ENCODE results near the gene ATP11B.

Gene ATP11B
- total RNA-seq: 222 to 266 (median 225) reads per million in 3 donors

- Histone ChIP-seq H3K4me3 (ENCODE audit: insufficient read depth, low read depth, low read length, poor library complexity, severe bottlenecking) (peak within 1 kb of the TSS; percentile 94), H3K4me1 (ENCODE audit: control insufficient read depth, insufficient read depth, low read length, poor library complexity, severe bottlenecking) (peaks cover 14% of the 10 kb centered on the region), H3K9me3 (ENCODE audit: control insufficient read depth, low read length) (no peaks in the 10 kb centered on the region), H3K36me3 (ENCODE audit: control insufficient read depth, insufficient read depth, low read length) (no peaks in the 10 kb centered on the region), H3K27ac (ENCODE audit: insufficient read depth, low read length, poor library complexity, severe bottlenecking) (peak within 1 kb of the TSS; percentile 98), H3K27me3 (replicated peaks; ENCODE audit: control insufficient read depth, insufficient read depth, low read length, poor library complexity, severe bottlenecking) (no peaks in the 10 kb centered on the region)
- DNase-seq: peak; percentile 75 to 77 (median 75)
Measured at GRCh38 chr3:182792901-182793662, at the start of gene ATP11B. Gene ATP11B (plus strand): TSS chr3:182793504. CDS start chr3:182793760, 256 bp downstream.

- H3K36me3 ChIP-seq (ENCODE audit: control insufficient read depth, insufficient read depth, low read length): no peaks in the 10 kb centered on the region
- H3K9me3 ChIP-seq (ENCODE audit: control insufficient read depth, low read length): no peaks in the 10 kb centered on the region
- H3K4me1 ChIP-seq (ENCODE audit: control insufficient read depth, insufficient read depth, low read length, poor library complexity, severe bottlenecking): no peaks in the 10 kb centered on the region
Measured at GRCh38 chr3:182746959-182747358, 46.3 kb upstream of the ATP11B start.

DNA sequence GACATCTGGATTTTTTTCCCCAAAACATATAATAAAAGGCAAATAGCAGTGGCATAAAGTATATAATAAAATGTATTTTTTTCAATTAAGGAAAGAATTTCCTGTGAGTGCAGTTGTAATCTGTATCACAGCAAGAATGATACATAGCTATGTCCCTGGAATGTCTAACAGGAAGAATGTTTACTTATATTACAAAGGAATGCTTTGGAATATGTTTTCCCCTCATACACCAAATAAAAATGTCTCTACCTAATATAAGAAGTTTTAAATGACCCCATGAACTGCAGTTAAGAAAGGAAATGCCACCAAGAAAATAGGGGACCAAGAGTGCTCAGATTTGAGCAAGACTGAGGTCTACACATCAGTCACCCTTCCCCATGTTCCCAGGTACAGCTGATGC lies 38.0 kb upstream of the ATP11B start:
- no peak for DNase-seq
- Histone ChIP-seq H3K27ac (ENCODE audit: insufficient read depth, low read length, poor library complexity, severe bottlenecking) (no peak overlapping the region), H3K36me3 (ENCODE audit: control insufficient read depth, insufficient read depth, low read length) (no peaks in the 10 kb centered on the region), H3K9me3 (ENCODE audit: control insufficient read depth, low read length) (no peaks in the 10 kb centered on the region), H3K4me1 (ENCODE audit: control insufficient read depth, insufficient read depth, low read length, poor library complexity, severe bottlenecking) (no peaks in the 10 kb centered on the region), H3K27me3 (replicated peaks; ENCODE audit: control insufficient read depth, insufficient read depth, low read length, poor library complexity, severe bottlenecking) (no peaks in the 10 kb centered on the region), H3K4me3 (ENCODE audit: insufficient read depth, low read depth, low read length, poor library complexity, severe bottlenecking) (no peak overlapping the region)

More at GRCh38 chr3:182746959-182747358, 46.3 kb upstream of the ATP11B start:
- no peak for DNase-seq
- H3K4me3 ChIP-seq (ENCODE audit: insufficient read depth, low read depth, low read length, poor library complexity, severe bottlenecking): no peak overlapping the region
- H3K27ac ChIP-seq (ENCODE audit: insufficient read depth, low read length, poor library complexity, severe bottlenecking): no peak overlapping the region
- no peaks in the 10 kb centered on the region for H3K27me3 ChIP-seq (replicated peaks; ENCODE audit: control insufficient read depth, insufficient read depth, low read length, poor library complexity, severe bottlenecking)

DNA sequence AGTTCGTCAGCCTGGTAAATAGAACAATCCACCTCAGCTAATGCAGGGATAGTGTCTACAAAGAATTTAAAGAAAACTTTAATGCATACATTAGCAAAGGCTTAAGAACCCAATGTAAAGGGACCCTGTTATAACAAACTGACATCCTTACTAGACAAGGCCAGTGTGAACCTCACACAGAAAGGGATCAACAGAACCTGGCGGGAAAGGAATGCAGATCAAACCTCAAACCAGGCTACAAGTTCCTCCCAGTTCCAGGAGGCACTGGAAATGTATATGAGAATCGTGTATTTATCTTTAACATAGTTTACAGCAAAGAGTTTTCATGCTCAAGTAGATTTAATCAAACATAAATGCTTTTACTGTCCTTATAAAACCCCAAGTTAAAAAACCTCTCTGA lies 37.6 kb upstream of the ATP11B start:
- no peaks in the 10 kb centered on the region for H3K9me3 ChIP-seq (ENCODE audit: control insufficient read depth, low read length)
- H3K36me3 ChIP-seq (ENCODE audit: control insufficient read depth, insufficient read depth, low read length): no peaks in the 10 kb centered on the region
- H3K27ac ChIP-seq (ENCODE audit: insufficient read depth, low read length, poor library complexity, severe bottlenecking): no peak overlapping the region
- no peaks in the 10 kb centered on the region for H3K27me3 ChIP-seq (replicated peaks; ENCODE audit: control insufficient read depth, insufficient read depth, low read length, poor library complexity, severe bottlenecking)
- DNase-seq: no peak
- H3K4me3 ChIP-seq (ENCODE audit: insufficient read depth, low read depth, low read length, poor library complexity, severe bottlenecking): no peak overlapping the region
- H3K4me1 ChIP-seq (ENCODE audit: control insufficient read depth, insufficient read depth, low read length, poor library complexity, severe bottlenecking): no peaks in the 10 kb centered on the region

GRCh38 chr3:182760576-182761164 lies 32.6 kb upstream of the ATP11B start:
- DNase-seq: no peak
- Histone ChIP-seq H3K27ac (ENCODE audit: insufficient read depth, low read length, poor library complexity, severe bottlenecking) (no peak overlapping the region), H3K27me3 (replicated peaks; ENCODE audit: control insufficient read depth, insufficient read depth, low read length, poor library complexity, severe bottlenecking) (no peaks in the 10 kb centered on the region), H3K36me3 (ENCODE audit: control insufficient read depth, insufficient read depth, low read length) (no peaks in the 10 kb centered on the region), H3K4me1 (ENCODE audit: control insufficient read depth, insufficient read depth, low read length, poor library complexity, severe bottlenecking) (no peaks in the 10 kb centered on the region), H3K9me3 (ENCODE audit: control insufficient read depth, low read length) (no peaks in the 10 kb centered on the region), H3K4me3 (ENCODE audit: insufficient read depth, low read depth, low read length, poor library complexity, severe bottlenecking) (no peak overlapping the region)

DNA sequence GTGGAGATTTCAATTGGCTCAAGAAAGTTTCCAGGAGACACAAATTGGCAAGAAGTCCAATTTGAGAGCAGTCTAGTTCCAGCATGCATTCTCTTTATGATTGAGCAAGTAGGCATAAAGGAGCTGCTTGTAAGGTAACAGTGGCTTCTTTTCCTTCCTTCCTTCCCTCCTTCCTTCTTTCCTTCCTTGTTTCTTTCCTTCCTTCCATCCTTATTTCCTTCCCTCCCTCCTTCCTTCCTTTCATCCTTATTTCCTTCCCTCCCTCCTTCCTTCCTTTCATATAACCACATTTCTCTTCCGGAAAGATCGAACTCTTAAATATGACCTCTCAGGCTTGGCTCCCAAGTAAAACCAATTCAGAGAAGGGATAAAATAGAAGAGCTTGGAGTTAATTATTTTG lies 29.4 kb upstream of the ATP11B start:
- H3K4me3 ChIP-seq (ENCODE audit: insufficient read depth, low read depth, low read length, poor library complexity, severe bottlenecking): no peak overlapping the region
- H3K36me3 ChIP-seq (ENCODE audit: control insufficient read depth, insufficient read depth, low read length): no peaks in the 10 kb centered on the region
- H3K27ac ChIP-seq (ENCODE audit: insufficient read depth, low read length, poor library complexity, severe bottlenecking): no peak overlapping the region
- no peak for DNase-seq
- no peaks in the 10 kb centered on the region for H3K9me3 ChIP-seq (ENCODE audit: control insufficient read depth, low read length)
- H3K4me1 ChIP-seq (ENCODE audit: control insufficient read depth, insufficient read depth, low read length, poor library complexity, severe bottlenecking): no peaks in the 10 kb centered on the region
- H3K27me3 ChIP-seq (replicated peaks; ENCODE audit: control insufficient read depth, insufficient read depth, low read length, poor library complexity, severe bottlenecking): no peaks in the 10 kb centered on the region

DNA sequence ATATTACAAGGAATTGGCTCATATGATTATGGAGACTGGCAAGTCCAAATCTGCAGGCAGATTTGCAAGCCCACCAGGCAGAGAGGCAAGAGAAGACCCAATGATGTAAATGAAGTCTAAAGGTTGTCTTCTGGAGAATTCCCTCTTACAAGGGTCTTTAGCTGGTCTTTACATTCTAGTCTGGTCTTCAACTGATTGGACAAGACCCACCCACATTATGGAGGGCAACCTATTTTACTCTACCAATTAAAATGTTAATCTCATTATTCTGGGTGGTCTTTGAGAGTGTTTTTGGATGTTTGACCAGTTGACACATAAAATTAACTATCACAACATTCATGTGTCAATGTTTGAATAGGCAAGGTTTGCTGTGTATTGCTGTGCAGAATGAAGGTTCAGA lies 28.0 kb upstream of the ATP11B start:
- no peak overlapping the region for H3K27ac ChIP-seq (ENCODE audit: insufficient read depth, low read length, poor library complexity, severe bottlenecking)
- H3K4me3 ChIP-seq (ENCODE audit: insufficient read depth, low read depth, low read length, poor library complexity, severe bottlenecking): no peak overlapping the region
- no peak for DNase-seq
- H3K4me1 ChIP-seq (ENCODE audit: control insufficient read depth, insufficient read depth, low read length, poor library complexity, severe bottlenecking): no peaks in the 10 kb centered on the region
- H3K36me3 ChIP-seq (ENCODE audit: control insufficient read depth, insufficient read depth, low read length): no peaks in the 10 kb centered on the region
- H3K27me3 ChIP-seq (replicated peaks; ENCODE audit: control insufficient read depth, insufficient read depth, low read length, poor library complexity, severe bottlenecking): no peaks in the 10 kb centered on the region
- H3K9me3 ChIP-seq (ENCODE audit: control insufficient read depth, low read length): no peaks in the 10 kb centered on the region

DNA sequence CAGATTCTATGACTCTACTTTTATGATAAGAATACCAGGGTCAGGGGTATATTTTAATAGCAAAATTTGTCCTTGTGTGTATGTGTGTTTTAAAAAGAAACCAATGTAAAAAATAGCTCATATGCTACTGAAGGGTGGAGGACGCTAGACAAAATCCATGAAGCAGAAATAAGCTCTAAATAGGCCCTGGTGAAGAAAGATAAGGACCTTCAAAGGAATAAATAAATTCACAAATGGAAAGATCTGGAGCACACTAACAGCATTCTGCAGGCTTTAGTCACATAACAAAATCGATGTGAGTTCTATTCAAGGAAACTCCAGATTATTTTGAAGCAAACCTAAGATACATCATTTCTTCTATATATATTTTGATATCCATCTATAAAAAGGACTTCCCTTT lies 27.2 kb upstream of the ATP11B start:
- no peak for DNase-seq
- H3K9me3 ChIP-seq (ENCODE audit: control insufficient read depth, low read length): no peaks in the 10 kb centered on the region
- H3K27ac ChIP-seq (ENCODE audit: insufficient read depth, low read length, poor library complexity, severe bottlenecking): no peak overlapping the region
- no peaks in the 10 kb centered on the region for H3K36me3 ChIP-seq (ENCODE audit: control insufficient read depth, insufficient read depth, low read length)
- no peaks in the 10 kb centered on the region for H3K4me1 ChIP-seq (ENCODE audit: control insufficient read depth, insufficient read depth, low read length, poor library complexity, severe bottlenecking)
- no peak overlapping the region for H3K4me3 ChIP-seq (ENCODE audit: insufficient read depth, low read depth, low read length, poor library complexity, severe bottlenecking)
- H3K27me3 ChIP-seq (replicated peaks; ENCODE audit: control insufficient read depth, insufficient read depth, low read length, poor library complexity, severe bottlenecking): no peaks in the 10 kb centered on the region

DNA sequence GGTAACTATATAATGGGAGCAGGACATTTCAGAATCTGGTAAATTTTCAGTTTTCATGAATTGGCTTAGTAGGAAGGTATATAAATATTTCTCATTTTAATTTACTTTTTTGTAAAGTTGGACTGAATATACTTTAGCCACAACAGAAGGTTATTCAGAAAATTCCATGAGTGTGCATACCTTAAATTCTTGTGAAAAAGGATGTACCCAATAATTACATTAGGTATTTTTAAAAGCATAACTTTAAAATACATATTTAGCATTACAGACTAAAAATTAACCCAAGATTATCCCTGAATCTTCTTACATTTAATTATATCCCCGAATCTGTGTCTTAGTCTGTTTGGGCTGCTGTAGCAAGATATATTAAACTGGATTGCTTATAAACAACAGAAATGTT lies 24.9 kb upstream of the ATP11B start:
- no peaks in the 10 kb centered on the region for H3K36me3 ChIP-seq (ENCODE audit: control insufficient read depth, insufficient read depth, low read length)
- no peak overlapping the region for H3K27ac ChIP-seq (ENCODE audit: insufficient read depth, low read length, poor library complexity, severe bottlenecking)
- DNase-seq: no peak
- H3K27me3 ChIP-seq (replicated peaks; ENCODE audit: control insufficient read depth, insufficient read depth, low read length, poor library complexity, severe bottlenecking): no peaks in the 10 kb centered on the region
- no peaks in the 10 kb centered on the region for H3K4me1 ChIP-seq (ENCODE audit: control insufficient read depth, insufficient read depth, low read length, poor library complexity, severe bottlenecking)
- no peaks in the 10 kb centered on the region for H3K9me3 ChIP-seq (ENCODE audit: control insufficient read depth, low read length)
- no peak overlapping the region for H3K4me3 ChIP-seq (ENCODE audit: insufficient read depth, low read depth, low read length, poor library complexity, severe bottlenecking)

DNA sequence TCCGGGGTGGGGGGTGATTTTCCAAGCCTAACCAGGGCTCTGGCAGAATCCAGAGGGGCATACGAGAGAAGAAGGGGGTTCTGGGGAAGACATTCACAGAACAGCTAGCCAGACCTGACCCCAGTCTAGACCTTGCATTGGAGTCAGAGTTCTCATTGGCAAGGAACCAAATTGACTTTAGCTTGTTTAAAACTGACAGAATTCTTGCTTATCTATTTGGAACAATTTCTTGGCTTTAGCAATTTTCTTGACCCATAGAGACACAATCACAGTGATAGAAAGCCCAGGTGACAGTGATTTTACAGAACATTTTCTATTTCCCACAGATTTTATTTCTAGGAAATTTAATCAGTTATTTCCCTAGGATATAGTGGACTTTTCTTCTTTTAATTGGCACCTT lies 23.6 kb upstream of the ATP11B start:
- no peaks in the 10 kb centered on the region for H3K4me1 ChIP-seq (ENCODE audit: control insufficient read depth, insufficient read depth, low read length, poor library complexity, severe bottlenecking)
- no peak overlapping the region for H3K4me3 ChIP-seq (ENCODE audit: insufficient read depth, low read depth, low read length, poor library complexity, severe bottlenecking)
- H3K36me3 ChIP-seq (ENCODE audit: control insufficient read depth, insufficient read depth, low read length): no peaks in the 10 kb centered on the region
- H3K27ac ChIP-seq (ENCODE audit: insufficient read depth, low read length, poor library complexity, severe bottlenecking): no peak overlapping the region
- no peaks in the 10 kb centered on the region for H3K9me3 ChIP-seq (ENCODE audit: control insufficient read depth, low read length)
- H3K27me3 ChIP-seq (replicated peaks; ENCODE audit: control insufficient read depth, insufficient read depth, low read length, poor library complexity, severe bottlenecking): no peaks in the 10 kb centered on the region
- DNase-seq: no peak

Measured in effector memory CD4-positive, alpha-beta T cell (primary cell).